IPS-NIHi7 (cell line): Measurements from ENCODE around the gene CHTF18.
"Not testable (repeated sequence)": the region's sequence is repeated elsewhere in the genome, so short reads cannot be mapped to it uniquely, and the experiment has no call there.

Source experiments
- DNase-seq: peaks from one replicate; pipeline ENCODE4 v3.0.0; 2012; ENCODE audit warnings: mixed read lengths; ENCODE audit errors: extremely low spot score

The CHTF18 gene

DNA sequence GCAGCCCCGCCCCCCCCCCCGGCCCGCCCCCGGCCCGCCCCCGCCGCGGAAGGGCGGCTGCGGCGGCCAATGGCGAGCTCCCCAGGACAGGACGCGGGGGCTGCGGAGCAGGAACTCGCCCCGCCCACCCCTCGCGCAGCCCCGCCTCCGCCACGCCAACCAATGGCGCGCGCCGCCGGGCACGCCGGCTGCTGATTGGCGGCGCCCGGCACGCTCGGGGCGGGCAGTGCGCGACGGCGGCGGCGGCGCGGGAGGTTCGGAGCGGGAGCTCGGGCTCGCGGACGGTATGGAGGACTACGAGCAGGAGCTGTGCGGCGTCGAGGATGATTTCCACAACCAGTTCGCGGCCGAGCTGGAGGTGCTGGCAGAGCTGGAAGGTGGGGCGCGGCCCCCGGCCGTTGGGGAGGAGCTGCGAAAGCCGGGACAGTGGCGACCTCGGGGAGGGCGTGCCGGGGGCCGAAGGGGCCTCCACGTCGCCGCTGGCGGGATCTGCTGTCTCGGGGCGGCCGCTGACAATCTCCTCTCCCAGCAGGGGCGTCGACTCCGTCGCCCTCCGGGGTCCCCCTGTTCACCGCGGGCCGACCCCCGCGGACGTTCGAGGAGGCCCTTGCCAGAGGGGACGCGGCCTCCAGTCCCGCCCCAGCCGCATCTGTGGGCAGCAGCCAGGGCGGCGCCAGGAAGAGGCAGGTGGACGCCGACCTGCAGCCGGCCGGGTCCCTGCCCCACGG lies at the start of gene CHTF18:
Gene CHTF18 (plus strand): TSS at position 222 of the 728 bp plus-strand sequence. CDS start 65 bp downstream, at position 287.
- DNase-seq, result peak; percentile 100

DNA sequence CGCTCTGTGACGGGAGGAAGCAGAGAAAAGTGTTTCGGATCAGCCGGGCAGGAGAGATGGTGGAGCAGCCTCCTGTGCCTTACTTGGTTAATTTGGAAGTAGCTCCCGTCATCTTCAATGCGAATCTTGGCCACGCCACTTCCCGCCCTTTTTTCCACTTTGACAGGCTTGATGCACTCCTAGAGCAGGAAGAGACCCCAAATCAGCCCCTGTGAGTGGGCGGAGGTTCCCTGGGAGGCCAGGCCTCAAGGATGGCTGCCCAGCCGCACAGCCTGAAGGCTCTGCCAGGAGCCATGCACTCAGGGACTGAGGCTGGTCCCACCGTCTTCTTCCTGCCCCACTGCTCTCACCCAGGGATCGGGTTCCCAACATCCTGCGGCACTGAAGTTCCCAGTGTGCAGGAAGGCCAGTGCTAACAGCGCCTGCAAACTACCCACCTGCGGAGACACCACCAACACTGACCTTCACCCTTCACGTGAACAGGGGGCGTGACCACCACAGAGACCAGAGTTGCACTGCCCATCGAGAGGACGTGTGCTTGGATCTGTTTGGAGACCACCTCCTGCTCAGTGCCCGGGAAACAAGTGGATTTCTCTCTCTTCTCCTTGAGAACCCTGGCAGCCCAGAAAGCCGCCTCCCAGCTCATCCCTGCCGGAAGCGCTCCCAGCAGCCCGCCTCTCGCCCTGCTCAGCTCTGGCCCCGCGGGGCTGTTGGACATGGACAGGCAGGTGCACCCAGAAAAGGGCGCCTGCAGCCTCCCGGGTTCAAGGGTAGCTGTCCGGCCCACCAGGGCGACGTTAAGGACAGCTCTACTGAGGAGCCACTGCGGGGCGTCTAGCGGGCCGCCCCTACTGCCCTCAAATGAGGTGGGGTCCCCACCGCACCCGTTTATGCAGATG lies 48.6 kb upstream of the CHTF18 start:
- DNase-seq, result no peak

GRCh38 chr16:740459-740763 lies 48.0 kb upstream of the CHTF18 start:
- no peak for DNase-seq

- DNase-seq, result peak; percentile 96
Measured at GRCh38 chr16:740764-741505, 47.5 kb upstream of the CHTF18 start, which contains the start of gene CIAO3. TSS of gene CIAO3 (minus strand) at chr16:740997. CDS start at chr16:740985, 12 bp downstream.

DNA sequence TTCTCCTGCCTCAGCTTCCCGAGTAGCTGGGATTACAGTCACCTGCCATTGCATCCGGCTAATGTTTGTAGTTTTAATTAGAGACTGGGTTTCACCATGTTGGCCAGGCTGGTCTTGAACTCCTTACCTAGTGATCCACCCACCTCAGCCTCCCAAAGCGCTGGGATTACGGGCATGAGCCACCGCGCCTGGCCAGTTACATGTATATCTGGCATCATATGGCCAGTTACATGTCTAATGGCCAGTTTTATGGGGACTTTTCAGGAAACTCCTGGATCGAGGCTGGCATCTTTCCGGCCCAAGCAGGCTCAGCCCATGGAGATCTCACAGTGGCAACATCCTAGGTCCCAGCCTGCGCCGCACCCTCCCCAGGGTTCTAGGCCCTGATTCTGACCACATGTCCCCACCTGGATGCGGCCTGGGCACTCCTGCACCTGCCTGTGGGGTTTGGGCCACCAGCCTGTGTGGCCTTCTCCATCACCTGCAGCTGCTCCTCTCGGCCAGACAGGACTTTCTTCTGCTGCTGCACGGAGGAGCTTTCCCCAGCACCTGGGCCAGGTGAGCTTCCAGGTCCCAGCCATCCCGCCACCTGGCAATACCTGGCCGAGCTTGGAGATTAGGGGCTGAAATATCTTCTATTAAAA lies 46.3 kb upstream of the CHTF18 start:
- DNase-seq, result no peak

DNA sequence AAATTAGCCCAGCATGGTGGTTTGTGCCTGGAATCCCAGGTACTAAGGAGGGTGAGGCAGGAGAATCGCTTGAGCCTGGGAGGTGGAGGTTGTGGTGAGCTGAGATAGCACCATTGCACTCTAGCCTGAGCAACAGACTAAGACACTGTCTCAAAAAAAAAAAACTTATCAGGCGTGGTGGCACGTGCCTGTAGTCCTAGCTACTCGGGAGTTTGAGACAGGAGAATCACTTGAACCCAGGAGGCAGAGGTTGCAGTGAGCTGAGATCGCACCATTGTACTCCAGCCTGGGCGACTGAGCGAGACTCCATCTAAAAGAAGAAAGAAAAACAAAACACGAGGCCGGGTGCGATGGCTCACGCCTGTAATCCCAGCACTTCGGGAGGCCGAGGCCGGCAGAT lies 45.5 kb upstream of the CHTF18 start:
- not testable (repeated sequence) for DNase-seq

DNA sequence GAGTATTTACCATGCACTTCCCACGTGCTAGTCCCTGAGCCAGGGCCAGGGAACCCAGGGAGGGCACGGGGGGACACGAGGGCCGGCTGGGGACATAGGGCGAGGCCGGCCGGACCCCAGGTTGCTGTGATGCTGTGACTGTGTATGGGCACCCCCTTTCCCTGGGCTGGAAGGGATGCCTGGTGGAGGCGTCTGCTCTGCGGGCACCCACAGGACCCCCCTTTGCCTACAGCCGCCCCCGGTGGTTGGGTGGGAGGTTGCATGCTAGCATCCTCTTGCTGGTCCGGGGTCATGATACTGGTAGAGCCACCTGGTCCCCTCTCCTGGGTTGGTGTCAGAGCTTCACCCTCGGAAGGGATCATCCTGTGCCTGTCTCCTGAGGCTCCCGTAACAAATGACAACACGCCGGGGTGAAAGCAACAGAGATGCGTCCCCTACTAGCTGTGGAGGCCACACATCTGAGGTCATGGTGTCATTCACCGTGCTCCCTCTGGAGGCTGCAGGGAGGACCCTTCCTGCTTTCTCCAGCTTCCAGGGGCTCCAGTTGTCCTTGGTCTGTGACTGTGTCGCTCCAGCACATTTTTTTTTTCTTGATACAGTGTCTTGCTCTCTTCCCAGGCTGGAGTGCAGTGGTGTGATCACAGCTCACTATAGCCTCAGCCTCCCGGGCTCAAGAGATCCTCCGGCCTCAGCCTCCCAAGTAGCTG lies 44.5 kb upstream of the CHTF18 start:
- no peak for DNase-seq

GRCh38 chr16:745739-746138 lies 42.7 kb upstream of the CHTF18 start:
- DNase-seq, result peak; percentile 95

- no peak for DNase-seq
Measured at GRCh38 chr16:746637-747036, 41.8 kb upstream of the CHTF18 start.

- DNase-seq, result no peak
Measured at GRCh38 chr16:747978-748746, 40.3 kb upstream of the CHTF18 start.

DNA sequence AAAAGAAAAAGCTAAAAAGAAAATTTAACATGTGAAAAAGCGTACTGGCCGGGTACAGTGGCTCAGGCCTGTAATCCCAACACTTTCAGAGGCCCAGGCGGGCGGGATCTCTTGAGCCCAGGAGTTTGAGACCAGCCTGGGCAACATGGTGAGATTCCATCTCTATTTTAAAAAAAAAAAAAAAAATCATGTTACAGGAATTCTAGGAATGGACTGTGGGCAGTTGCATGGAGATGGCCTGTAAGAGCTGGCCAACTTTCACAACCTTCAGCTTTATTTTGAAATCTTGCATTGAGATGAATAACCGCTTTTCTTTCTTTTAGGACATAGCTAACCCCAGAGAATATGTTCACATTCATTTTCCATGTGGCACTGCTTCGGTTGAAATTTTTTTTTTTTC lies 39.4 kb upstream of the CHTF18 start:
- no peak for DNase-seq

GRCh38 chr16:750485-750884 lies 37.9 kb upstream of the CHTF18 start:
- DNase-seq, result no peak

GRCh38 chr16:751152-752006 lies 37.0 kb upstream of the CHTF18 start:
- DNase-seq, result no peak

GRCh38 chr16:752007-752312 lies 36.5 kb upstream of the CHTF18 start:
- peak; percentile 33 for DNase-seq

GRCh38 chr16:754121-754607 lies 34.3 kb upstream of the CHTF18 start:
- not testable (repeated sequence) for DNase-seq

GRCh38 chr16:754656-755055 lies 33.8 kb upstream of the CHTF18 start:
- no peak for DNase-seq

- DNase-seq, result no peak
Measured at GRCh38 chr16:756428-756827, 32.0 kb upstream of the CHTF18 start.

DNA sequence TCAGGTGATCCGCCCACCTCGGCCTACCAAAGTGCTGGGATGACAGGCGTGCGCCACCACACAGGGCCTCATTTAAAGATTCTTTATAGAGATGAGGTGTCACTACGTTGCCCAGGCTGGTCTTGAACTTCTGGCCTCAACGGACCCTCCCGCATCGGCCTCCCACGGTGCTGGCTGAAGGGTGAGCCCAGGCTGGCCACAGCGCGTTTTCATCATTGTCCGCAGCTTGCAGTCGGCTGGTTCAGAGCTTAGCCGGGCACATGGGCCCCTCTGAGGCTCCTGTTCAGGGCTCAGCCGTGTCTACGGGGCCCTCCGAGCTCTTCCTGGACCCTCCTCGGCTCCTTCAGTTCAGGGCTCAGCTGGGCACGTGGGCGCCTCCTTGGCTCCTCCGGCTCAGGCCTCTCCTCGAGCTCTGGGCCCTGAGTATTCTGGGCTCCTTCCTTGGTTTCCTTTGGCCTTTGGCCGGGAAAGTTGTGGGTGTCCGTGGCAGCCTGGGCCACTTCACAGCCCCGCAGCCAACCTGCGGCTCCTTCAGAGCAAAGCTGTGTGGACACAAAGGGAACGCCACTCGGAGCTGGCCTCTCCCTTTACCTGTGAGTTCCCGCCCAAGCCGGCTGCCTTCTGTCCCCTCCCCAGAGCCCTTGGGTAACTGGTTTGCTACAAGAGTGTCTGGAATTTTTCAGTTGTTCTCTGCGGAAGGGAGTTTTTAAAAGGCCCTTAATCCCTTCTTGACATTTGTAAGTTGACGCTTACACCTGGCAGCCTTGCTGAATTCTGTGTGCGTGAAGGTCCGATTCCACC lies 29.1 kb upstream of the CHTF18 start:
- DNase-seq, result no peak

GRCh38 chr16:760065-760464 lies 28.4 kb upstream of the CHTF18 start:
- DNase-seq, result no peak
